Mesothelial cell of epicardium (in vitro differentiated cells): Measurements from ENCODE around the gene CELF2. TPM values are rescaled to one million over a fixed set of nuclear protein-coding genes. Genes with fewer than 3 reads are reported as not detected.

Experiments
- DNase-seq, 2 experiments: peaks; one replicate each; pipeline ENCODE4 v3.0.0; 2021; ENCODE audit warnings: low spot score in 2 of 2; ENCODE audit not compliant: unreplicated experiment in 2 of 2
- H3K27ac Mint-ChIP-seq: 2 replicates; pipeline ENCODE4 v1.8.0; 2021; ENCODE audit warnings: mixed read lengths
- H3K27me3 Mint-ChIP-seq: 2 replicates; pipeline ENCODE4 v1.8.0; 2021; ENCODE audit warnings: low read depth, mixed read lengths
- H3K36me3 Mint-ChIP-seq: 2 replicates; pipeline ENCODE4 v1.8.0; 2021; ENCODE audit warnings: mixed read lengths
- H3K4me1 Mint-ChIP-seq: 2 replicates; pipeline ENCODE4 v1.8.0; 2021; ENCODE audit warnings: mixed read lengths
- H3K4me3 Mint-ChIP-seq: 2 replicates; pipeline ENCODE4 v1.8.0; 2021; ENCODE audit warnings: mild to moderate bottlenecking, moderate library complexity, mixed read lengths
- H3K9me3 Mint-ChIP-seq: 2 replicates; pipeline ENCODE4 v1.8.0; 2021; ENCODE audit warnings: mixed read lengths
- total RNA-seq: library from RNA; stranded (reverse); gene quantifications from 3 replicates; pipeline ENCODE4 v1.2.1, GENCODE V29; 2021
- TF ChIP-seq, protein P1 (sequence below): fragments of 200-600 bp; sonication (generic); IDR thresholded peaks from one replicate; pipeline ENCODE4 v1.5.0; 2021; ENCODE audit warnings: antibody characterized with exemption; ENCODE audit not compliant: unreplicated experiment

CELF2 gene
- total RNA-seq, 1 donor from 2014 or later = 24.0 TPM

DNA sequence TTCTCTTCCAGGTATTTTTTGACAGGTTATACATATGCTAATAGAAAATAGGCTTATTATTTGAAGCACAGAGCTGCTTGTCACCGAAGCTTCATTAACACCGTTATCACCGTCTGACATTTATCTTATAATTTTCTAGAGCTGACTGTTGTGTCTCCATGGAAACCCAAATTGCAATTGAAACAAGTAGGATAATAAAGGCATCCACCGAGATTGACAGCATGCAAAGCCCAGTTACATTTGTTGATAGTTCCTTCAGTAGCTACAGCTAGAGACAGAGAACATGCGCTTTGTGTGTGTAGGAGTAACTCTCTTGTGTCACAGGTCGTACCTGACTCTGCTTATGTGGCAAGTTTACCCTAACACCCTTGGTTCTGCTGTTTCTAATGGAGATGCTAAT, 135.6 kb downstream of the CELF2 start:
- H3K4me3 Mint-ChIP-seq = no peak overlapping the region
- H3K27me3 Mint-ChIP-seq = peaks cover 42% of the 10 kb centered on the region
- no peak overlapping the region for H3K27ac Mint-ChIP-seq
- peaks cover 55% of the 10 kb centered on the region for H3K4me1 Mint-ChIP-seq
- no peaks in the 10 kb centered on the region for H3K36me3 Mint-ChIP-seq
- no peaks in the 10 kb centered on the region for H3K9me3 Mint-ChIP-seq
- TF ChIP-seq, protein P1, sequence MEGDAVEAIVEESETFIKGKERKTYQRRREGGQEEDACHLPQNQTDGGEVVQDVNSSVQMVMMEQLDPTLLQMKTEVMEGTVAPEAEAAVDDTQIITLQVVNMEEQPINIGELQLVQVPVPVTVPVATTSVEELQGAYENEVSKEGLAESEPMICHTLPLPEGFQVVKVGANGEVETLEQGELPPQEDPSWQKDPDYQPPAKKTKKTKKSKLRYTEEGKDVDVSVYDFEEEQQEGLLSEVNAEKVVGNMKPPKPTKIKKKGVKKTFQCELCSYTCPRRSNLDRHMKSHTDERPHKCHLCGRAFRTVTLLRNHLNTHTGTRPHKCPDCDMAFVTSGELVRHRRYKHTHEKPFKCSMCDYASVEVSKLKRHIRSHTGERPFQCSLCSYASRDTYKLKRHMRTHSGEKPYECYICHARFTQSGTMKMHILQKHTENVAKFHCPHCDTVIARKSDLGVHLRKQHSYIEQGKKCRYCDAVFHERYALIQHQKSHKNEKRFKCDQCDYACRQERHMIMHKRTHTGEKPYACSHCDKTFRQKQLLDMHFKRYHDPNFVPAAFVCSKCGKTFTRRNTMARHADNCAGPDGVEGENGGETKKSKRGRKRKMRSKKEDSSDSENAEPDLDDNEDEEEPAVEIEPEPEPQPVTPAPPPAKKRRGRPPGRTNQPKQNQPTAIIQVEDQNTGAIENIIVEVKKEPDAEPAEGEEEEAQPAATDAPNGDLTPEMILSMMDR = no peak
- no peak for DNase-seq

GRCh38 chr10:11153766-11154165, 136.1 kb downstream of the CELF2 start:
- Mint-ChIP-seq H3K4me3 (no peak overlapping the region), H3K27me3 (peaks cover 45% of the 10 kb centered on the region), H3K27ac (no peak overlapping the region), H3K4me1 (peaks cover 51% of the 10 kb centered on the region), H3K36me3 (no peaks in the 10 kb centered on the region), H3K9me3 (no peaks in the 10 kb centered on the region)
- no peak for DNase-seq
- TF ChIP-seq, protein P1 = no peak

DNA sequence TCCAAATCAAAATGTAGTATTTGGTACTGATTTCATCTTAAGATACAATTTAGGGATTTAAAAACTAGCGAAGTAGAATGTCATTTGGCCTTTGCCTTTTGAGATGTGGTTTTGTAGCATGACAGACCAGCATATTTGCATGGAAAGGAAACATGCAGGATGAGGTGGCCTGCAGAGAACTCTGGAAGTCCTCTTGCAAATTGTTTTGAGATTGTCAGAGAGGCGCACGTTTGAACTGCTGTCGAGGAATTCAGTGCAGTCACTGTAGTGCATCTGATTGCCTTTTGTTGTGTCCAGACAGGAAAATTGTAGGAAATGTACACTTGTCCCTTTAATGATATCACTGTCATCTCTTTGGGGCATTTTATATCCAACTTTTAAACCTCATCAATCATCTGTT, 136.7 kb downstream of the CELF2 start:
- Mint-ChIP-seq H3K4me3 (no peak overlapping the region), H3K4me1 (peaks cover 45% of the 10 kb centered on the region), H3K27ac (peak overlapping the region; percentile 50), H3K27me3 (peaks cover 45% of the 10 kb centered on the region), H3K9me3 (no peaks in the 10 kb centered on the region), H3K36me3 (no peaks in the 10 kb centered on the region)
- TF ChIP-seq, protein P1 = no peak
- no peak for DNase-seq

GRCh38 chr10:11154849-11155498, 137.3 kb downstream of the CELF2 start:
- Mint-ChIP-seq H3K27ac (peak overlapping the region; percentile 50), H3K36me3 (no peaks in the 10 kb centered on the region), H3K27me3 (peaks cover 44% of the 10 kb centered on the region), H3K9me3 (no peaks in the 10 kb centered on the region), H3K4me3 (no peak overlapping the region), H3K4me1 (peaks cover 39% of the 10 kb centered on the region)
- no peak for DNase-seq
- TF ChIP-seq, protein P1 = no peak

DNA sequence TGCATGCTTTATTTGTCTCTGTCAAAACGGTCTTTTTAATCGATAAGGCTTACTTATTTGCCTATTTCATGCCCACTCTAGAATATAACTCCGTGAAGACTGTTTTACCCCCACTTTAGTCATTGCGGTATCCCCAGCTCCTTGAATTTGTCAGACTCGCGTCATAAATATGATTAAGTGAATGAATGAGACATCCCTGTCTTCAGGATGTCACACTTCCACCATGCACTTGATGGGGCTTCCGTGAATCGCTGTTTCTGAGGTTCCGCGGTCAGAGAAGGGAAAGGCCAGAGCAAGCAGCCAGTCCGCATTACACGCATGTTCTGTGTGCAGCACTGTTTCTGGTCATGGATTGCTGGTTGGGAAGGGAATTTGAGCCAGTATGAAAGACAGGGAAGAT, 138.8 kb downstream of the CELF2 start:
- peaks cover 3% of the 10 kb centered on the region for H3K9me3 Mint-ChIP-seq
- peaks cover under 1% of the 10 kb centered on the region for H3K36me3 Mint-ChIP-seq
- H3K4me3 Mint-ChIP-seq = no peak overlapping the region
- H3K27me3 Mint-ChIP-seq = peaks cover 38% of the 10 kb centered on the region
- peaks cover 31% of the 10 kb centered on the region for H3K4me1 Mint-ChIP-seq
- TF ChIP-seq, protein P1 = no peak
- DNase-seq = no peak
- no peak overlapping the region for H3K27ac Mint-ChIP-seq
